ENCODE results near the gene CRYAB.
"Not testable (repeated sequence)": the region's sequence is repeated elsewhere in the genome, so short reads cannot be mapped to it uniquely, and the experiment has no call there.

Gene CRYAB

GRCh38 chr11:111885053-111885452 lies 26.5 kb downstream of the CRYAB start:
- H3K4me3 Mint-ChIP-seq, H3K27ac Mint-ChIP-seq, H3K27me3 Mint-ChIP-seq, H3K4me1 Mint-ChIP-seq, H3K36me3 Mint-ChIP-seq, H3K9me3 Mint-ChIP-seq: not testable (repeated sequence)

- no peak overlapping the region for H3K27ac Mint-ChIP-seq
- peaks cover 5% of the 10 kb centered on the region for H3K36me3 Mint-ChIP-seq
- H3K27me3 Mint-ChIP-seq = no peaks in the 10 kb centered on the region
- no peaks in the 10 kb centered on the region for H3K9me3 Mint-ChIP-seq
- no peak overlapping the region for H3K4me3 Mint-ChIP-seq
- H3K4me1 Mint-ChIP-seq = peaks cover 20% of the 10 kb centered on the region
These were observed 29.4 kb downstream of the CRYAB start for GRCh38 chr11:111882202-111882601.

GRCh38 chr11:111879637-111879960 lies 32.0 kb downstream of the CRYAB start:
- H3K4me3 Mint-ChIP-seq = peak overlapping the region; percentile 94
- no peaks in the 10 kb centered on the region for H3K9me3 Mint-ChIP-seq
- H3K27ac Mint-ChIP-seq = peak overlapping the region; percentile 99
- peaks cover 29% of the 10 kb centered on the region for H3K4me1 Mint-ChIP-seq
- no peaks in the 10 kb centered on the region for H3K27me3 Mint-ChIP-seq
- peaks cover 5% of the 10 kb centered on the region for H3K36me3 Mint-ChIP-seq

- H3K4me1 Mint-ChIP-seq = peaks cover 29% of the 10 kb centered on the region
- peaks cover 2% of the 10 kb centered on the region for H3K36me3 Mint-ChIP-seq
- peak within 1 kb of the TSS; percentile 94 for H3K4me3 Mint-ChIP-seq
- no peaks in the 10 kb centered on the region for H3K27me3 Mint-ChIP-seq
- H3K9me3 Mint-ChIP-seq = no peaks in the 10 kb centered on the region
- peak within 1 kb of the TSS; percentile 99 for H3K27ac Mint-ChIP-seq
These were observed 32.5 kb downstream of the CRYAB start, which contains the start of the genes CFAP68 and FDXACB1 for GRCh38 chr11:111878849-111879636. Gene CFAP68, plus strand, starts transcription at chr11:111879541. Its CDS starts 20 bp downstream, at chr11:111879561. Gene FDXACB1, minus strand, starts transcription at chr11:111879165. Its CDS starts 33 bp downstream, at chr11:111879132.

GRCh38 chr11:111878385-111878848 lies 33.2 kb downstream of the CRYAB start:
- peak overlapping the region; percentile 94 for H3K4me3 Mint-ChIP-seq
- H3K4me1 Mint-ChIP-seq = peaks cover 29% of the 10 kb centered on the region
- no peaks in the 10 kb centered on the region for H3K27me3 Mint-ChIP-seq
- H3K36me3 Mint-ChIP-seq = no peaks in the 10 kb centered on the region
- H3K9me3 Mint-ChIP-seq = no peaks in the 10 kb centered on the region
- peak overlapping the region; percentile 99 for H3K27ac Mint-ChIP-seq

GRCh38 chr11:111871693-111872161 lies 39.8 kb downstream of the CRYAB start:
- H3K9me3 Mint-ChIP-seq = no peaks in the 10 kb centered on the region
- peak overlapping the region; percentile 98 for H3K27ac Mint-ChIP-seq
- peaks cover 36% of the 10 kb centered on the region for H3K4me1 Mint-ChIP-seq

GRCh38 chr11:111870886-111871692 lies 40.5 kb downstream of the CRYAB start, which contains the start of gene ALG9:
Gene ALG9, minus strand, starts transcription at chr11:111871581. Its CDS starts 99 bp downstream, at chr11:111871482.
- Mint-ChIP-seq H3K9me3 (no peaks in the 10 kb centered on the region), H3K4me3 (peak within 1 kb of the TSS; percentile 92), H3K36me3 (peaks cover 13% of the 10 kb centered on the region), H3K27me3 (no peaks in the 10 kb centered on the region), H3K27ac (peak within 1 kb of the TSS; percentile 98), H3K4me1 (peaks cover 36% of the 10 kb centered on the region)

More at GRCh38 chr11:111871693-111872161, 39.8 kb downstream of the CRYAB start:
- peak overlapping the region; percentile 92 for H3K4me3 Mint-ChIP-seq
- peaks cover 13% of the 10 kb centered on the region for H3K36me3 Mint-ChIP-seq
- H3K27me3 Mint-ChIP-seq = no peaks in the 10 kb centered on the region

GRCh38 chr11:111870522-111870885 lies 41.1 kb downstream of the CRYAB start:
- Mint-ChIP-seq H3K36me3 (peaks cover 13% of the 10 kb centered on the region), H3K4me3 (peak overlapping the region; percentile 92), H3K27me3 (no peaks in the 10 kb centered on the region)

GRCh38 chr11:111870113-111870512 lies 41.5 kb downstream of the CRYAB start:
- Mint-ChIP-seq H3K4me3 (no peak overlapping the region), H3K4me1 (peaks cover 35% of the 10 kb centered on the region), H3K27ac (no peak overlapping the region), H3K9me3 (no peaks in the 10 kb centered on the region), H3K36me3 (peaks cover 13% of the 10 kb centered on the region), H3K27me3 (no peaks in the 10 kb centered on the region)

More at GRCh38 chr11:111870522-111870885, 41.1 kb downstream of the CRYAB start:
- Mint-ChIP-seq H3K27ac (peak overlapping the region; percentile 85), H3K9me3 (no peaks in the 10 kb centered on the region), H3K4me1 (peaks cover 36% of the 10 kb centered on the region)

- peaks cover 20% of the 10 kb centered on the region for H3K36me3 Mint-ChIP-seq
These were observed 51.3 kb downstream of the CRYAB start for GRCh38 chr11:111860257-111860656.

More at GRCh38 chr11:111860257-111860656, 51.3 kb downstream of the CRYAB start:
- no peaks in the 10 kb centered on the region for H3K4me1 Mint-ChIP-seq
- no peaks in the 10 kb centered on the region for H3K9me3 Mint-ChIP-seq
- H3K4me3 Mint-ChIP-seq = no peak overlapping the region
- H3K27me3 Mint-ChIP-seq = no peaks in the 10 kb centered on the region
- H3K27ac Mint-ChIP-seq = no peak overlapping the region

Measured in activated naive CD4-positive, alpha-beta T cell treated with anti-CD3 and anti-CD28 coated beads, Interleukin-2, amount 50 U/mL, for 24 hours (primary cell).